Measurements from ENCODE around the gene NELL1.

DNA sequence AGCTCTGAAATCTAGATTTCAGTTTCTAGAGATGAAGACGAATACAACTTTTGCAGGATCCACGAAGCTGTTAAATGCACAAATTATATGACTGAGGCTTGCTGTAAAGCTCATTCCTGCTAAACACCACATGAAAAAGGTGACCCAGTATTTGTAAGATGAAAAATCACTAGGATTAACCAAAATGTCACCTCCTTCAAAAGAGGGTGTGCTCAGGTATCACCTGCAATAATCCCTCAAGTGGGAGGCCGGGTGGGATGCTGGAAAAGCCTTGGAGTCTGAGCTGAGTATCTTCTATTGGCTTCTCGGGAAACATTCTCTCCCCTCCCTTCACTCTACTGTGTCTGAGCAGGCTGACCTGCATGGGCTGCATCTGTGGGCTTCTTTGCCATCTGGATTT, 195.8 kb downstream of the NELL1 start:
- no peak for TF ChIP-seq CTCF (IDR thresholded peaks at IDR 0.05)
- TF ChIP-seq POLR2A (IDR thresholded peaks at IDR 0.05), result no peak
